Measurements from ENCODE around the gene PGLYRP4. TPM values are rescaled to one million over a fixed set of nuclear protein-coding genes. Genes with fewer than 3 reads are reported as not detected.

Gene PGLYRP4
- total RNA-seq, 1 donor from 2014 or later: 4.4 TPM

- peaks cover 9% of the 10 kb centered on the region for H3K27me3 Mint-ChIP-seq
- no peak overlapping the region for H3K4me3 Mint-ChIP-seq
- no peaks in the 10 kb centered on the region for H3K36me3 Mint-ChIP-seq
- no peaks in the 10 kb centered on the region for H3K9me3 Mint-ChIP-seq
- TF ChIP-seq CTCF (conservative IDR thresholded peaks at IDR 0.05): no peak
- H3K27ac Mint-ChIP-seq: no peak overlapping the region
- DNase-seq (ENCODE audit: extremely low spot score, unreplicated experiment): no peak
- no peaks in the 10 kb centered on the region for H3K4me1 Mint-ChIP-seq (ENCODE audit: unreplicated experiment)
Observed at GRCh38 chr1:153309441-153309840, 39.2 kb downstream of the PGLYRP4 start.

- Mint-ChIP-seq H3K4me3 (no peak overlapping the region), H3K4me1 (ENCODE audit: unreplicated experiment) (no peaks in the 10 kb centered on the region), H3K36me3 (no peaks in the 10 kb centered on the region), H3K27ac (no peak overlapping the region), H3K27me3 (peaks cover 10% of the 10 kb centered on the region), H3K9me3 (no peaks in the 10 kb centered on the region)
- TF ChIP-seq CTCF (conservative IDR thresholded peaks at IDR 0.05): no peak
- DNase-seq (ENCODE audit: extremely low spot score, unreplicated experiment): no peak
Observed at GRCh38 chr1:153308540-153308939, 40.1 kb downstream of the PGLYRP4 start.

GRCh38 chr1:153307221-153307600, 41.4 kb downstream of the PGLYRP4 start:
- Mint-ChIP-seq H3K4me1 (ENCODE audit: unreplicated experiment) (no peaks in the 10 kb centered on the region), H3K9me3 (no peaks in the 10 kb centered on the region), H3K4me3 (no peak overlapping the region), H3K36me3 (no peaks in the 10 kb centered on the region), H3K27ac (no peak overlapping the region), H3K27me3 (peaks cover 14% of the 10 kb centered on the region)
- DNase-seq (ENCODE audit: extremely low spot score, unreplicated experiment): no peak
- TF ChIP-seq CTCF (conservative IDR thresholded peaks at IDR 0.05): no peak

GRCh38 chr1:153306303-153307220, 42.1 kb downstream of the PGLYRP4 start:
- no peak for DNase-seq (ENCODE audit: extremely low spot score, unreplicated experiment)
- H3K9me3 Mint-ChIP-seq: no peaks in the 10 kb centered on the region
- H3K27ac Mint-ChIP-seq: no peak overlapping the region
- H3K27me3 Mint-ChIP-seq: peaks cover 14% of the 10 kb centered on the region
- no peak overlapping the region for H3K4me3 Mint-ChIP-seq
- no peak for TF ChIP-seq CTCF (conservative IDR thresholded peaks at IDR 0.05)
- no peaks in the 10 kb centered on the region for H3K36me3 Mint-ChIP-seq
- H3K4me1 Mint-ChIP-seq (ENCODE audit: unreplicated experiment): no peaks in the 10 kb centered on the region

GRCh38 chr1:153305682-153306081, 43.0 kb downstream of the PGLYRP4 start:
- Mint-ChIP-seq H3K4me3 (no peak overlapping the region), H3K36me3 (no peaks in the 10 kb centered on the region), H3K4me1 (ENCODE audit: unreplicated experiment) (no peaks in the 10 kb centered on the region), H3K27me3 (peaks cover 14% of the 10 kb centered on the region), H3K9me3 (no peaks in the 10 kb centered on the region), H3K27ac (no peak overlapping the region)
- no peak for TF ChIP-seq CTCF (conservative IDR thresholded peaks at IDR 0.05)
- no peak for DNase-seq (ENCODE audit: extremely low spot score, unreplicated experiment)
